ENCODE data around the gene NTN1. TPM values are rescaled to one million over a fixed set of nuclear protein-coding genes. Genes with fewer than 3 reads are reported as not detected.

The NTN1 gene
- total and polyA plus RNA-seq, 2 donors: 9.7 to 23.9 TPM

- H3K36me3 ChIP-seq (ENCODE audit: insufficient read depth): no peaks in the 10 kb centered on the region
- 90% methylated on average over 9 of the region's 9 CpGs for WGBS
- no peak overlapping the region for H3K4me3 ChIP-seq (ENCODE audit: low read depth, low read length)
- no peak for DNase-seq (ENCODE audit: extremely low spot score)
- no peaks in the 10 kb centered on the region for H3K4me1 ChIP-seq (ENCODE audit: insufficient read depth)
- H3K27ac ChIP-seq (ENCODE audit: low read depth): no peak overlapping the region
These were observed 245.4 kb downstream of the NTN1 start for GRCh38 chr17:9266697-9267117.

DNA sequence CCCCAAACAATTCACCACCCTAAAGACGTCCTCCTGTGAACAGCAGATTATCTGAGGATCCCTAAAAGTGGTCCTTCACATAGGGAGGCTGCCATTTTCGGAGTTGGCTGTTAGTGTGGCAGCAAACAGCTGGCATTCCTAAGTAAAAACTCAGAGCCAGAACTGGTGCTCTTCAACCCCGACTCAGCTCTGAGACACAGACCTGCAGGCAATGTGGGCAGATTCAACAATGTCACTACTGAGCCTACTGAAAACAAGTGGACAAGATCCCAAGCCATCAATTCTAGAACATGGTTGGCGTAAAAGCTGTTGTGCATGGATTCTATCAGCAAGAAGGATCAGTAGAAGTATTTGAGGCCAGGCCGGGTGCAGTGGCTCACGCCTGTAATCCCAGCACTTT, 247.2 kb downstream of the NTN1 start:
- DNase-seq (ENCODE audit: extremely low spot score): no peak

DNA sequence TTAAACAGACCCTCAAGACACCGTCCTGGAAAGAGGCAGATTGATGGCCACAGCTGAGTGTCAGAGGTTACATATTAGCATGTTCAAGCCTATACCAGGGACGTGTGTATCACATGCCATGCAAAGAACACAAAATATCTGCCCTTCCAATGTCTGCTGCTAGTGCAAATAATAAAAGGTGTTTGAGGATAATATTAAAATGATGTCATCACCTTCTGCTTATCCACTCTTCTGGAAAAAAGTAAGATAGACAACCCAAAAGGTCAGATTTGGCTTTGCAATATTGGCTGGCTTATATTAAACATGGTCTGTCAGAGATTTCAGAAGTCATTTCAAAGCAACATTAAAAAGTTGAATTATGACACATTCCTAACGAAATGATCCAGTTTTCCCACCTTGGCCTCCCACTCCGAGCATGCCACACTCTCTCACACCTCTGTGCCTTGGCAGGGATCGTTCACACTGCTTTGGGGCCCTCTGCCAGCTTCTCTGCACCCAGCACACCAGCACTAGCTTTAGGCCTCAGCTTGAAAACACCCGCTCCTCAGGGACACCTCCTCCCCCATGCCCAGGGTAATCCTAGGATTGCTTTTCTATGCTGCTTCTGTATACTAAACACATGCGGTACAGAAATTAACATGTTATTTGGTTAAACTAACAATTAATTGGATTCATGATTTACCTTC, 248.2 kb downstream of the NTN1 start:
- DNase-seq (ENCODE audit: extremely low spot score): no peak
- no peaks in the 10 kb centered on the region for H3K4me1 ChIP-seq (ENCODE audit: insufficient read depth)
- no peaks in the 10 kb centered on the region for H3K36me3 ChIP-seq (ENCODE audit: insufficient read depth)
- no peak overlapping the region for H3K27ac ChIP-seq (ENCODE audit: low read depth)
- H3K4me3 ChIP-seq (ENCODE audit: low read depth, low read length): no peak overlapping the region
- 69% methylated on average over 7 of the region's 7 CpGs for WGBS

More for the DNA sequence above, 247.2 kb downstream of the NTN1 start:
- 91% methylated on average over 6 of the region's 6 CpGs for WGBS
- Histone ChIP-seq H3K4me3 (ENCODE audit: low read depth, low read length) (no peak overlapping the region), H3K36me3 (ENCODE audit: insufficient read depth) (no peaks in the 10 kb centered on the region), H3K27ac (ENCODE audit: low read depth) (no peak overlapping the region), H3K4me1 (ENCODE audit: insufficient read depth) (no peaks in the 10 kb centered on the region)

GRCh38 chr17:9270921-9271320, 249.6 kb downstream of the NTN1 start:
- Histone ChIP-seq H3K27ac (ENCODE audit: low read depth) (no peak overlapping the region), H3K4me3 (ENCODE audit: low read depth, low read length) (no peak overlapping the region), H3K4me1 (ENCODE audit: insufficient read depth) (no peaks in the 10 kb centered on the region), H3K36me3 (ENCODE audit: insufficient read depth) (no peaks in the 10 kb centered on the region)
- DNase-seq (ENCODE audit: extremely low spot score): no peak
- 87% methylated on average over 9 of the region's 9 CpGs for WGBS

GRCh38 chr17:9271989-9272388, 250.7 kb downstream of the NTN1 start:
- DNase-seq (ENCODE audit: extremely low spot score): no peak
- Histone ChIP-seq H3K4me3 (ENCODE audit: low read depth, low read length) (no peak overlapping the region), H3K27ac (ENCODE audit: low read depth) (no peak overlapping the region), H3K36me3 (ENCODE audit: insufficient read depth) (no peaks in the 10 kb centered on the region), H3K4me1 (ENCODE audit: insufficient read depth) (no peaks in the 10 kb centered on the region)
- 77% methylated on average over 8 of the region's 8 CpGs for WGBS

GRCh38 chr17:9272501-9273200, 251.3 kb downstream of the NTN1 start:
- Histone ChIP-seq H3K4me1 (ENCODE audit: insufficient read depth) (no peaks in the 10 kb centered on the region), H3K27ac (ENCODE audit: low read depth) (no peak overlapping the region), H3K36me3 (ENCODE audit: insufficient read depth) (no peaks in the 10 kb centered on the region), H3K4me3 (ENCODE audit: low read depth, low read length) (no peak overlapping the region)
- DNase-seq (ENCODE audit: extremely low spot score): no peak
- 41% methylated on average over 22 of the region's 22 CpGs for WGBS

GRCh38 chr17:9273428-9274391, 252.4 kb downstream of the NTN1 start:
- no peak for DNase-seq (ENCODE audit: extremely low spot score)

GRCh38 chr17:9274973-9275372, 253.7 kb downstream of the NTN1 start:
- no peak for DNase-seq (ENCODE audit: extremely low spot score)
- H3K4me1 ChIP-seq (ENCODE audit: insufficient read depth): no peaks in the 10 kb centered on the region
- H3K36me3 ChIP-seq (ENCODE audit: insufficient read depth): no peaks in the 10 kb centered on the region
- no peak overlapping the region for H3K4me3 ChIP-seq (ENCODE audit: low read depth, low read length)
- 97% methylated on average over 9 of the region's 9 CpGs for WGBS
- H3K27ac ChIP-seq (ENCODE audit: low read depth): no peak overlapping the region

More at GRCh38 chr17:9273428-9274391, 252.4 kb downstream of the NTN1 start:
- Histone ChIP-seq H3K4me1 (ENCODE audit: insufficient read depth) (no peaks in the 10 kb centered on the region), H3K36me3 (ENCODE audit: insufficient read depth) (no peaks in the 10 kb centered on the region), H3K27ac (ENCODE audit: low read depth) (no peak overlapping the region), H3K4me3 (ENCODE audit: low read depth, low read length) (no peak overlapping the region)
- 57% methylated on average over 21 of the region's 21 CpGs for WGBS

DNA sequence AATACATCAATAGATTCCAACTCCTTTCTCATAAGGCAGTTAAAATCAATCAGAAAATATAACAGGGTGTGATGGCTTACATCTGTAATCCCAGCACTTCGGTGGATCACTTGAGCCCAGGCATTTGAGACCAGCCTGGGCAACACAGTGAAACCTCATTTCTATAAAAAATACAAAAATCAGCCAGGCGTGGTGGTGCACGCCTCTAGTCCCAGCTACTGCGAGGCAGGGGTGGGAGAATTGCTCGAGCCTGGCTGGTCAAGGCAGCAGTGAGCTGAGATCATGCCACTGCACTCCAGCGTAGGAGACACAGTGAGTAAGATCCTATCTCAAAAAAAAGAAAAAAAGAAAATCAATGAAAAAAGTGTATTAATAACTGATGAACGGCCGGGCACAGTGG, 258.6 kb downstream of the NTN1 start:
- WGBS: 96% methylated on average over 8 of the region's 8 CpGs
- Histone ChIP-seq H3K36me3 (ENCODE audit: insufficient read depth) (no peaks in the 10 kb centered on the region), H3K27ac (ENCODE audit: low read depth) (no peak overlapping the region), H3K4me3 (ENCODE audit: low read depth, low read length) (no peak overlapping the region), H3K4me1 (ENCODE audit: insufficient read depth) (no peaks in the 10 kb centered on the region)
- no peak for DNase-seq (ENCODE audit: extremely low spot score)

GRCh38 chr17:9283909-9284308, 262.6 kb downstream of the NTN1 start:
- H3K27ac ChIP-seq (ENCODE audit: low read depth): no peak overlapping the region
- WGBS: 36% methylated on average over 2 of the region's 2 CpGs
- H3K4me3 ChIP-seq (ENCODE audit: low read depth, low read length): no peak overlapping the region
- no peak for DNase-seq (ENCODE audit: extremely low spot score)
- H3K4me1 ChIP-seq (ENCODE audit: insufficient read depth): no peaks in the 10 kb centered on the region
- H3K36me3 ChIP-seq (ENCODE audit: insufficient read depth): no peaks in the 10 kb centered on the region

DNA sequence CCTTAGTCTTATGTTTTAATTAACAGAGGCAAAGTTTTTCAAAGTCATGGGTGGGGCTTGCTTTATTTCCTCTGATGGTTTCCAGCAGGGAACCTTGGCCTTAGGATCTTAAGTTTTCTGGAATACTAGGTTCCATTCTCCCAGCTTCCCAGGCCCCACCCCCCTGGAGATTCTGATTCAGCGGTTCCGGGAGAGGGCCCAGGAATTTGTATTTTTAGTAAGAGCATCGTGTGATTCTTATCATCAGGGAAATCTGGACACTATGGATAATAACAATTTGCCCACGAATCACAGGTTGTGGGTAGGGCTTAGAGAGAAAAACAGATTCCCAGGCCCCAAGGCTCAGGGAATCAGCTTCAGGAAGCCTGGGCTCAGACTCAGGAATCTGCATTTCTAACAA, 263.6 kb downstream of the NTN1 start:
- WGBS: 37% methylated on average over 4 of the region's 4 CpGs
- no peaks in the 10 kb centered on the region for H3K4me1 ChIP-seq (ENCODE audit: insufficient read depth)
- no peaks in the 10 kb centered on the region for H3K36me3 ChIP-seq (ENCODE audit: insufficient read depth)
- H3K4me3 ChIP-seq (ENCODE audit: low read depth, low read length): no peak overlapping the region
- no peak for DNase-seq (ENCODE audit: extremely low spot score)
- H3K27ac ChIP-seq (ENCODE audit: low read depth): no peak overlapping the region

- no peaks in the 10 kb centered on the region for H3K36me3 ChIP-seq (ENCODE audit: insufficient read depth)
- H3K27ac ChIP-seq (ENCODE audit: low read depth): no peak overlapping the region
- WGBS: 65% methylated on average over 14 of the region's 14 CpGs
- no peaks in the 10 kb centered on the region for H3K4me1 ChIP-seq (ENCODE audit: insufficient read depth)
- H3K4me3 ChIP-seq (ENCODE audit: low read depth, low read length): no peak overlapping the region
- no peak for DNase-seq (ENCODE audit: extremely low spot score)
These were observed 264.5 kb downstream of the NTN1 start for GRCh38 chr17:9285602-9286427.

DNA sequence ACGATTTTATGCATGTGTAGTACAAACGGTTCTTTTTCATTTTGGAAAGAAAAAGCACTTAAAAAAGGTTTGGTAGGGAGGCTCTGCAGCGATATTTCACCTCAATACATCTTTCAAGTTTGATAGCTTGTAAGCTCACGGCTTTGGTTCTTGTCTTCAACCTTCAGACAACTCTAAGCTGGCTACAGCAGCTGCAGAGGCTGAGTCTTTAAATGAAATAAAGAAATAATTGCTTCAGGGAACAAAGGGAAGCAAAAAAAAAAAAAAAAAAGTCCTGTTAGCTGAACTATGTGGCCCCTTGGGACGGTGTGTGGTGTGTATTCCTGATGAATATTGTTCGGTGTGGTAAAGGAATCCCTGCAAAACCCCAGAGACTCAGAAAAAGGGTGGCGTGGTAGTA, 265.1 kb downstream of the NTN1 start:
- no peak overlapping the region for H3K4me3 ChIP-seq (ENCODE audit: low read depth, low read length)
- no peak for DNase-seq (ENCODE audit: extremely low spot score)
- H3K36me3 ChIP-seq (ENCODE audit: insufficient read depth): no peaks in the 10 kb centered on the region
- no peak overlapping the region for H3K27ac ChIP-seq (ENCODE audit: low read depth)
- 60% methylated on average over 7 of the region's 7 CpGs for WGBS
- H3K4me1 ChIP-seq (ENCODE audit: insufficient read depth): no peaks in the 10 kb centered on the region
